GM10266 (cell line): ENCODE data around the gene MORC2.

Experiments
- DNase-seq: peaks from one replicate; pipeline ENCODE4 v3.0.0; 2012; ENCODE audit errors: extremely low spot score
- TF ChIP-seq, protein P1 (sequence below): IDR thresholded peaks from 2 replicates; pipeline ENCODE4 v1.5.1; 2012; ENCODE audit warnings: mild to moderate bottlenecking, low read depth; ENCODE audit not compliant: control insufficient read depth, insufficient read depth; ENCODE audit errors: missing control alignments

Gene MORC2

DNA sequence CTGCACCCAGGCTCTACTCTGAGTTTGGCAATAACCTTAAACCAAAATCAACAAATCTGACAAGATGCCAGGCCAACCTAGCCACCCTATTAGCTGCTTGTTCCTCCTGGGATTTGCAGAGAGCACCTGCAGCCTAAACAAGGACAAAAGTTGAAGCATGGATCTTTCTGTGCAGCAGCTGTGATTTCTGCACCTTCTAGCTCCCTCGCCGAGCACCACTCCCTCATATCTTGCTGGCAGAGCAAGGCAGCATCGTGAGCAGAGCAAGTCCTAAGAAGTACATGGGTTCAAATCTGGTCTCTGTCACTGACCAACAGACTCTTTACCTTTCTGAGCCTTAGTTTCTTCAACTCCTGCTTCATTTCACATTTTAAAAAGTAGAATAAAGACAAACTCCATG lies 38.3 kb downstream of the MORC2 start:
- no peak for DNase-seq
- TF ChIP-seq, protein P1, sequence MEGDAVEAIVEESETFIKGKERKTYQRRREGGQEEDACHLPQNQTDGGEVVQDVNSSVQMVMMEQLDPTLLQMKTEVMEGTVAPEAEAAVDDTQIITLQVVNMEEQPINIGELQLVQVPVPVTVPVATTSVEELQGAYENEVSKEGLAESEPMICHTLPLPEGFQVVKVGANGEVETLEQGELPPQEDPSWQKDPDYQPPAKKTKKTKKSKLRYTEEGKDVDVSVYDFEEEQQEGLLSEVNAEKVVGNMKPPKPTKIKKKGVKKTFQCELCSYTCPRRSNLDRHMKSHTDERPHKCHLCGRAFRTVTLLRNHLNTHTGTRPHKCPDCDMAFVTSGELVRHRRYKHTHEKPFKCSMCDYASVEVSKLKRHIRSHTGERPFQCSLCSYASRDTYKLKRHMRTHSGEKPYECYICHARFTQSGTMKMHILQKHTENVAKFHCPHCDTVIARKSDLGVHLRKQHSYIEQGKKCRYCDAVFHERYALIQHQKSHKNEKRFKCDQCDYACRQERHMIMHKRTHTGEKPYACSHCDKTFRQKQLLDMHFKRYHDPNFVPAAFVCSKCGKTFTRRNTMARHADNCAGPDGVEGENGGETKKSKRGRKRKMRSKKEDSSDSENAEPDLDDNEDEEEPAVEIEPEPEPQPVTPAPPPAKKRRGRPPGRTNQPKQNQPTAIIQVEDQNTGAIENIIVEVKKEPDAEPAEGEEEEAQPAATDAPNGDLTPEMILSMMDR = no peak

DNA sequence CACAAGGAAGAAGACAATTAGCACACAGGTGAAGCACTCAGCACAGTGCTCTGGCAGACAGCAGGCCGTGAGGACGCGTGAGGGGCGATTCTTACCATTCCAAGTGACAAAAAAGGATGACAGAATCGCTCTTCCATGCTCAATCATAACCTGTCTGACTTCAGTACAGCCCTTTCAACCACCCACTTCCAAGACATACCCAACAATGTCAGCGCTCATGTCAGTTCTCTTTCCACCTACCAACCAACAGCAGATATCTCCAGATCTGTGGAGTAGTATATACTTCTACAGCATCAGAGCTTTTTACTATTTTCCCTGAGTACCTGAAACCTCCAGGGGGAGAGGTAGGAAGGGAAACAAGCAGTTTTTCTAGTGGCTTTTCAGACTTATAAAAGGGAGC lies 40.2 kb downstream of the MORC2 start:
- TF ChIP-seq, protein P1 = no peak
- no peak for DNase-seq

DNA sequence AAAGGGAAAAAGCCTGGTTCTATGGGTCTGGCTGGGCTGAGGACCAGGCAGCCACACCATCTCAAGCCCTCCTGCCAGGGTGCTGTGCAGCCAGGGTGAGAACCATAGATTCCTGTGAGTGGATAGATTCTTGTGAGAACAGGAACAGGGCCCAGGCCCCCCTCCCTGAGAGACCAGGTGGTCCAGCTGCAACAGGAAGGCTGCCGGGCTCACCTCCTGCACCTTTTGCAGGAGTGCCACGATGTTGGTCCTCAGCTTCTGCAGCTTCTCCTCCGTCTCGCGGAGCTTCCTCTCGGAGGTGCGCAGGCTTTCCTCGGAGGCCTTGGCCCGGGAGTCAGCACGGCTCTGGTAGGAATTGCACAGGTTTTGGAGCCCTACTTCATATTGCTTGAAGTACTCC lies 40.8 kb downstream of the MORC2 start:
- DNase-seq = no peak
- TF ChIP-seq, protein P1 = no peak

DNA sequence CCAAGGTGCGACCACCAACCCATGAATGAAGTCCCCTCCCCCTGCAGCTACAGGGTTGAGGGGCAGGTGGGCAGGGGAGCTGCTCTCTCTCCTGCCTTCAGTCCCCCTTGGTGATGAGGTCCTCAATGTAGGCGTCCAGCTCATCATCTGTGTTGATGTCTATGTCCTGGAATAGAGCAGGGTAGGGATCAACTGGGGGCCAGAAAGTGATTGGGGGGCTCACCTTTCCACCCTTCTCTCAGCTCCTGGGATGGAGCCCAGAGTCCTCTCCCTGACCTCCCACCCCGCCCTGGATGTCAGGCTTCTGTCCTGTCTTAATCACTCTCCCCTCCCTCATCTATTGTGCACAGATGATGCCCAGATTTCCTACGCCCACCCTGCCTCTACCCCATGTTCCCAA lies 41.9 kb downstream of the MORC2 start:
- TF ChIP-seq, protein P1 = no peak

DNA sequence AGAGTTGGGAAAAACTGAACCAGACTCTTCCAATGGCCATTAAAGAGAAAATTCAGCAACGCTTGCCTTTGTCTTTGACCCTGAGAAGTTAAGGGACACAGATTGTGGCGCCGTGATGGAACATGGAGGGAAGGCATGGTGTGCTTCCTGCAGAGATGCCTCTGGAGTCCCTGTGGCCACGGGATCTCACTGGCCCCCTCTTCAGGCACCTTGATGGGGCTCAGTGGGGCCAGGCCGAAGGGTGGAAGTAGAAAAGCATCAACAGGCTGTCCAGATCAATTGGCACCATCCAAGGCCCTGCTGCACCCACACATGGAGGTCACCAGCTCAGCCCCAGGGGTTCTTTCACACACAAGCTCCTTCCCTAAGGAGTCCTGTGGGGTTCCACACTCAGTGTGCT lies 42.9 kb downstream of the MORC2 start:
- TF ChIP-seq, protein P1 = no peak
- DNase-seq = no peak

More for the DNA sequence above, 41.9 kb downstream of the MORC2 start:
- DNase-seq = no peak

DNA sequence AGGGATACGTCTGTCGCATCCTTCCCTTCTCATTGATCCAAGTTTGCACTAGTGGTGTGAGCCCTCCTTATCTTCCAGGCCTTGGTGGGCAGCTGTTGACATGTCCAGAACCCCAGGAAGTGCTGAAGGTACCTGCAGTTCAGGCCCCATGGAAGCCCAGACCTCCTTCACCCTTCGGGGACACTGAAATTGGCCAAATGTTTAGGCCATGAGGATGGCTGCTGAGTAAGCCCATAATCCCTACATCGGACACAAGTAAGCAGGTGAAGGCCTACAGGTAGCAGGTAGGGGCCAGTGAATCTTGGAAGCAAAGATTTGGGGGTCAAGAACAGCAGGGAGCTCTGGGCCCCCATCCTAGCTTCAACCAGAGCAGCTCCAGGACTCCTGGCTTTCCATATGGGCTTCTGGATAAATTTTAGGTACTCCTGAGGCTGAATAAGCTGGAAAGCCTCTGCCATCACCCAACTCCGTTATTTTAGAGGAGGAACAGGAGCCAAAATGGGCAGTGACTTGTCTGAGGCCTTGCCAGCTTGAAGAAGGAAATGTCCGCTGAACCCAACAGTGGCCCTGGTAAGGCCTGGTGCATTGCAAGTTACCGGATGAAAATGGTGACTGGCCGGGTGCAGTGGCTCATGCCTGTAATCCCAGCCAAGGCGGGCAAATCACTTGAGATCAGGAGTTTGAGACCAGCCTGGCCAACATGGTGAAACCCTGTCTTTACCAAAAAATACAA lies 45.2 kb downstream of the MORC2 start:
- TF ChIP-seq, protein P1 = no peak
- no peak for DNase-seq

DNA sequence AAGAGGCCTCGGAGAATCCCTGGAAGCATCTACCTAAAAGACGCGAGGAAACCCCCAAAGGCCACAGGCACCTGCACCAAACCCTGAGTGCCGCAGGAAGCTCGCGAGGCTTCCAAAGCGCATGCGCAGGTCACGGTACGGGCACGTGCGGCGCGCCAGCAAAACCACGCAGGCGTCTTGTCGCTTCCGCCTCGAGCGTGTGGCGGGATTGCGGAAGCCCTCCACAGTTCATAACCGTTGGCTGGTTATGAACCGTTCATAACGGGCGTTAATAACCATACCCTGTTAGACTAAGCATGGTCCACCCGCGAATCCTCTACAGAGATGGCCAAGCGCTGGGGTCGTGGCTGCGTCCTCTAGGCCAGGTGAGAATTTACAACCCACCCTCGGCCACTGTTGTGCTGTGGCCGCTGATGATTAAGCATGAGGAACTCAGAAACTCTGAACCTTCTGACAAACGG lies 46.4 kb downstream of the MORC2 start:
- TF ChIP-seq, protein P1 = no peak
- peak; percentile 84 for DNase-seq
